ENCODE results near the gene TM4SF18. TPM values are rescaled to one million over a fixed set of nuclear protein-coding genes. Genes with fewer than 3 reads are reported as not detected.

The TM4SF18 gene
- total RNA-seq, 1 experiment from 2014 or later = 10.4 TPM

DNA sequence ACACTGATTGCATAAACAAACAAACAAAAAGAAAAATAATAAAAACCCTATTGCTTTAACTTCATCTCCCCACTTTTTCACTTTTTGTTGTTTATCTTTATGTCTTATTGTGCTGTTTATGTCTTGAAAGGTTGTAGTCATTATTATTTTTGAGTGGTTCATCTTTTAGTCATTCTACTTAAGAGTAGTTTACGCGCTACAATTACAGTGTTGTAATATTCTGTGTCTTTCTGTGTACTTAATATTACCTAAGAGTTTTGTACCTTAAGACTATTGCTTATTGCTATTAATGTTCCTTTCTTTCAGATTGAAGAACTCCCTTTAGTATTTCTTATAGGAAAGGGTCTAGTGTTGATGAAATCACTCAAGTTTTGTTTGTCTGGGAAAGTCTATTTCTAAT, 28.1 kb downstream of the TM4SF18 start:
- Histone ChIP-seq H3K4me1 (replicated peaks) (peaks cover 19% of the 10 kb centered on the region), H3K36me3 (no peaks in the 10 kb centered on the region), H3K27ac (no peak overlapping the region), H3K9me3 (replicated peaks) (no peaks in the 10 kb centered on the region), H3K4me3 (no peak overlapping the region), H3K27me3 (replicated peaks) (no peaks in the 10 kb centered on the region; the same call in 1 of the 2 replicates)
- DNase-seq (ENCODE audit: low read depth in 1 of 2, low spot score in 2 of 2) = no peak

DNA sequence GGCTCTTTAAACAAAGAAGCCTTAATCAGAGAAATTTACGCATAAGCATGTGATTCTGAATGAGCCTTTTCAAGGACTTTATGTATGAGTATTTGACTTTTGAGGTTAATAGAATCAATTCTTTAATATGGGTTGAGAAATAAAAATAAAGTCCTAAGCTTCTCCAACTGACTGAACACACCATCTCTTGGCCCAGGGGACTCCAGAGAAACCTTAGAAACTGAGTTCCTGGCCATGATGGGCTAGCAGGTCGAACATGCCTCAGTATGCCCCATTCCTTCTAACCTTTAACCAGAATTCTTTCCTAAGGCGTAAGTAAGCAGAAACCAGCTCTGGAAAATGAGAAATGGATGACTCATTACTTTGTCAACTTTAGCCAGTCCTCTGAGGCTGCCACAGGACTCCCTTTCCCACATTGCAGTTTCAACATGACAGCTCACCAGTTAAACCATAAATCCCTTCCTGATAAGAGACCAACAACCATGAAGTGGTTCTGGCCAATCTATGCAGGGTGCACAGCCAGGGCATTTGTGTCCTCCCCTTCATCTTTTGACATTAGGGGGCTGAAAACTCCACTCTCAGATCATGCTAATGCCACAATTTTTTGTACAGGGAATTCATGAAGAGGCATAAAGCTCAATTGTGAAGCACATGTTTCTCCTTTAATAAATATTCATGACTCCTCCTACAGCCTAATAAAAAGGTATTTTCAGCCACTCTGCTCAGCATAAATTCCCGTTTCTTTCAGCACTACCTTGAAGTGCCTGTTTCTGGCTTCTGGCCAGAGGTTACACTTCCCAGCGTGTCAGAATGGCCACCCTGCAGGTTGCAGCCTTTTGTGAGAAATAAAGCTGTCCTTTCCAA, 33.3 kb downstream of the TM4SF18 start:
- peak overlapping the region; percentile 62 for H3K27ac ChIP-seq
- H3K4me3 ChIP-seq = no peak overlapping the region
- peak; percentile 68 to 81 for DNase-seq (ENCODE audit: low read depth in 1 of 2, low spot score in 2 of 2)
- H3K36me3 ChIP-seq = no peaks in the 10 kb centered on the region
- no peaks in the 10 kb centered on the region for H3K9me3 ChIP-seq (replicated peaks)
- no peaks in the 10 kb centered on the region; the same call in 1 of the 2 replicates for H3K27me3 ChIP-seq (replicated peaks)
- H3K4me1 ChIP-seq (replicated peaks) = peaks cover 25% of the 10 kb centered on the region

- Histone ChIP-seq H3K4me3 (no peak overlapping the region), H3K27me3 (replicated peaks) (no peaks in the 10 kb centered on the region; the same call in 1 of the 2 replicates), H3K9me3 (replicated peaks) (no peaks in the 10 kb centered on the region), H3K4me1 (replicated peaks) (peaks cover 25% of the 10 kb centered on the region), H3K36me3 (no peaks in the 10 kb centered on the region), H3K27ac (no peak overlapping the region)
- DNase-seq (ENCODE audit: low read depth in 1 of 2, low spot score in 2 of 2) = no peak
These were observed 36.5 kb downstream of the TM4SF18 start for GRCh38 chr3:149296972-149297371.

- Histone ChIP-seq H3K9me3 (replicated peaks) (no peaks in the 10 kb centered on the region), H3K4me3 (no peak overlapping the region), H3K4me1 (replicated peaks) (no peaks in the 10 kb centered on the region; the same call in 1 of the 2 replicates), H3K27ac (no peak overlapping the region), H3K27me3 (replicated peaks) (no peaks in the 10 kb centered on the region), H3K36me3 (no peaks in the 10 kb centered on the region)
- no peak for DNase-seq (ENCODE audit: low read depth in 1 of 2, low spot score in 2 of 2)
These were observed 40.8 kb downstream of the TM4SF18 start for GRCh38 chr3:149292666-149293065.

DNA sequence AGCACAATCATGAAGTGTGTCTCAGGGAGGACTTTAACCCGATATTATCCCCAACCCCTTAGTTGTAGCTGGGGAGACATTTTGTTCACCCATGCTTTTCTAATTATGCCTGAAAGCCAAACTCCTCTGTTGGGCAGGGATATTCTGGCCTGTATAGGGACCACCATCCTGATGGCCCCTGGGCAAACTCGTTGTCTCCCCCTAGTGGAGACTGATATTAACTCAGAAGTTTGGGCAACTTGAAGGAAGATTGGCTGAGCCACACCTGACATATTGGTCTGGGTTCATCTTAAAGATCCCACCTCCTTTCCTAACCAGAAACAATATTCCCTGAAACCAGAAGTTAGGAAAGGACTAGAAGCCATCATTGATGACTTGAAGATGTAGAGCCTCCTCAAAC, 42.3 kb downstream of the TM4SF18 start:
- Histone ChIP-seq H3K9me3 (replicated peaks) (no peaks in the 10 kb centered on the region), H3K4me1 (replicated peaks) (no peaks in the 10 kb centered on the region), H3K27me3 (replicated peaks) (no peaks in the 10 kb centered on the region), H3K27ac (no peak overlapping the region), H3K36me3 (no peaks in the 10 kb centered on the region), H3K4me3 (no peak overlapping the region)
- DNase-seq (ENCODE audit: low read depth in 1 of 2, low spot score in 2 of 2) = no peak

DNA sequence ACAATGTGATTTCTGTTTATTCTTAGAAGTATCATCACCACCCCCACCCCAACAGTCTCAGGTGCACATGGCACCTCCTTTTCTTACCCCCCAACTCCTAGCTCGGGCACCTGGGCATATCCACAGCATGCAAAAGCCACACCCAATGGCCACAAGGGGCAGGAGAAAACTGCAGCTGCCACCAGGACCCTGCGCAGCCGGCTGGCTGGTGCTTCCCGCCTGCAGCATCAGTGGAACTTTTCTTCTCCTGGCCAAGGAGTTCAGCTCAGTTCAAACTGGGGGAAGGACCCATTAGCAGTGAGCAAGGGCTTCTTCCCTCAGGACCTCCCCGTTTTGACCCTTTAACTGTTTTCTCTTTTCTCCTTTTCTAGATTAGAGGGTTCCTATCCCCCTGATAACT, 44.8 kb downstream of the TM4SF18 start:
- Histone ChIP-seq H3K4me3 (no peak overlapping the region), H3K36me3 (no peaks in the 10 kb centered on the region), H3K4me1 (replicated peaks) (no peaks in the 10 kb centered on the region), H3K27me3 (replicated peaks) (no peaks in the 10 kb centered on the region), H3K27ac (no peak overlapping the region), H3K9me3 (replicated peaks) (no peaks in the 10 kb centered on the region)
- no peak for DNase-seq (ENCODE audit: low read depth in 1 of 2, low spot score in 2 of 2)

GRCh38 chr3:149284034-149284433, 49.4 kb downstream of the TM4SF18 start:
- H3K4me3 ChIP-seq = no peak overlapping the region
- H3K27ac ChIP-seq = no peak overlapping the region
- H3K4me1 ChIP-seq (replicated peaks) = no peaks in the 10 kb centered on the region
- no peaks in the 10 kb centered on the region for H3K36me3 ChIP-seq
- H3K9me3 ChIP-seq (replicated peaks) = no peaks in the 10 kb centered on the region
- DNase-seq (ENCODE audit: low read depth in 1 of 2, low spot score in 2 of 2) = no peak
- H3K27me3 ChIP-seq (replicated peaks) = no peaks in the 10 kb centered on the region

DNA sequence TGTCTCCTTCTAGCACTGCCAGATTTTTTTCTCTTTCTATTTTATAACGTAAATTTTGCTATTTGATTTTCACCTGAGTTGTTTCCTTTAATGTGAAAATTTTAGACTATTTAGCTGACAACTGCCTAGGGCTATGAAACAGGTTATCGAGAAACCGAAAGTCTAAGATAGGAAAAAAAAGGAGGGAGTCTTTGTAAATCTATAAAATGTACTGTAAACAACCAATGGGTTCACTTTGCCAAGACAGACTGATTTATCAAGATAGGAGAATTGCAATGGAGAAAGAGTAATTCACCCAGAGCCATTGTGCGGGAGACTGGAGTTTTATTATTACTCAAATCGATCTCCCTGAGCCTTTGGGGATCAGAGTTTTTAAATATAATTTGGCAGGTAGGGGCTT, 50.0 kb downstream of the TM4SF18 start:
- no peaks in the 10 kb centered on the region for H3K9me3 ChIP-seq (replicated peaks)
- H3K36me3 ChIP-seq = no peaks in the 10 kb centered on the region
- H3K4me3 ChIP-seq = no peak overlapping the region
- H3K27me3 ChIP-seq (replicated peaks) = no peaks in the 10 kb centered on the region
- H3K4me1 ChIP-seq (replicated peaks) = no peaks in the 10 kb centered on the region
- DNase-seq (ENCODE audit: low read depth in 1 of 2, low spot score in 2 of 2) = no peak
- no peak overlapping the region for H3K27ac ChIP-seq

DNA sequence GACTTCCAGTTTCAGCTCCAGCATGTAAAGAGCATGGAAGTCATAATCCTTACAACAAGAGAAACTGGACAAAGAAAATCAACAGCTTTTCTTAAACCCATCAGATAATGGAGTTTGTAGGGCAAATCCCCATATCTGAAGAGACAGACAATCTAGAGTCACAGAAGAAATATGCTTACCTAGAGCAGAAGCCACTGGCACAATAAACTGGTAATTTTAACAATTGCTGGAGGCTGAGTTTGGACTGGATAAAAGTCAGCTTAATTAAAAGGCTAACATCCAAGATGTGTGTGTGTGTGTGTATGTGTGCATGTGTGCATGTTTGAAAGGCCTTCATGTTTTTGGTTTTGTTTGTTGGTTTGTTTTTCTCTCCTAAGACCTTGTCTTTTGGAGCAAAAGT, 50.6 kb downstream of the TM4SF18 start:
- no peak for DNase-seq (ENCODE audit: low read depth in 1 of 2, low spot score in 2 of 2)
- no peak overlapping the region for H3K27ac ChIP-seq
- H3K27me3 ChIP-seq (replicated peaks) = no peaks in the 10 kb centered on the region
- H3K4me1 ChIP-seq (replicated peaks) = peaks cover 3% of the 10 kb centered on the region
- no peak overlapping the region for H3K4me3 ChIP-seq
- no peaks in the 10 kb centered on the region for H3K9me3 ChIP-seq (replicated peaks)
- H3K36me3 ChIP-seq = no peaks in the 10 kb centered on the region

GRCh38 chr3:149282322-149282721, 51.1 kb downstream of the TM4SF18 start:
- Histone ChIP-seq H3K9me3 (replicated peaks) (no peaks in the 10 kb centered on the region), H3K27me3 (replicated peaks) (no peaks in the 10 kb centered on the region), H3K4me3 (no peak overlapping the region), H3K27ac (no peak overlapping the region), H3K36me3 (no peaks in the 10 kb centered on the region), H3K4me1 (replicated peaks) (peaks cover 8% of the 10 kb centered on the region)
- DNase-seq (ENCODE audit: low read depth in 1 of 2, low spot score in 2 of 2) = no peak

DNA sequence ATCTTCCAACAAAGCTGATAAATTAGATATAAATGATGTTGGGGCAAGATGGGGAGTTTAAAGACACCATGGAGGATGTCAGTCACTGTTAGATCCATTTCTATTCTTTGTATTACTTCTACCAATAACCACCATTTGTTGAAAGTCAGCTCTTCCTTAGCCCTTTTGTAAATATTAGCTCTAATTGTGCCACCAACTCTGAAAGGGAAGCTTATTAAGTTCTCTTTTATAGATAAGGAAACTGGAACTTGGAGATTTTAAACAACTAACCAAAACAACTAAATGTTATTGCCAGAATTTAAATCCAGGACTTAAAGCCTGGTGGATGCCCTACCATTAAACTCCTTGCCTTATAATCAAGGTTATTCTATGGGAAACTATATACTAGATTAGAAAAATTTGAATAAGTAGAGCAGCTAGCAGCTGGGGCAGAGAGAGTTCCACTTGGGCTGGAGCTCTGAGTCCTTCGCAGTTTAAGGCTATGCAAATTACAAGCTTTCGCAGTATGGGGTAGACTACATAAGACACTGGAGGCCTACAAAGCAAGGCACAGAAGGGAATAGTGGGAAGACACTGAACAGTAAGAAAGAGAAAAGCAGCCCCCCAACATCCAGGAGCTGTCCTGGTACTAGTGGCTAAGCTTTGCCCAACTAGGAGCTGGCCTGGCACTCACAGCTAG, 52.6 kb downstream of the TM4SF18 start:
- no peaks in the 10 kb centered on the region for H3K9me3 ChIP-seq (replicated peaks)
- H3K4me1 ChIP-seq (replicated peaks) = peaks cover 12% of the 10 kb centered on the region
- H3K27ac ChIP-seq = no peak overlapping the region
- no peak for DNase-seq (ENCODE audit: low read depth in 1 of 2, low spot score in 2 of 2)
- no peaks in the 10 kb centered on the region for H3K27me3 ChIP-seq (replicated peaks)
- H3K36me3 ChIP-seq = no peaks in the 10 kb centered on the region
- no peak overlapping the region for H3K4me3 ChIP-seq

DNA sequence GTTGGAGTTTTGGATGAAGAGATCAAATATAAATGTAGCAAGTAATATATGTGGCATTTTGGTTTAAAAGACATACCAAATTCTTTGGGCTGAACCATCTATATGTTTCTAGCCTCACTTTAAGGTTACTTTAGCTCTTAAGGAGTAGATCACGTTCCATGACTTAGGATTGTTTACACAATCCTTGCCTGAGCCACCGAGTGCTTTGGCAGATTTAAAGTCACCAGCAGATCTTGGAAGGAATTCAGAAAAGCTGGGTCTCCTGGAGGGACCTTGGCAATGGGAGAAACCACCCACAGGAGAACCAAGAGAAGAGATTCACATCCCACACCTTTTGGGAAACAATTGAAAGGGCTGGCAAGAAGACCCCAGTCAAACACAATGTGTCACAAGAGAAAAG, 54.5 kb downstream of the TM4SF18 start:
- no peak overlapping the region for H3K27ac ChIP-seq
- no peaks in the 10 kb centered on the region for H3K27me3 ChIP-seq (replicated peaks)
- no peaks in the 10 kb centered on the region for H3K36me3 ChIP-seq
- no peak overlapping the region for H3K4me3 ChIP-seq
- no peaks in the 10 kb centered on the region for H3K9me3 ChIP-seq (replicated peaks)
- peaks cover 12% of the 10 kb centered on the region for H3K4me1 ChIP-seq (replicated peaks)
- no peak for DNase-seq (ENCODE audit: low read depth in 1 of 2, low spot score in 2 of 2)

GRCh38 chr3:149277331-149277813, 56.1 kb downstream of the TM4SF18 start:
- Histone ChIP-seq H3K9me3 (replicated peaks) (no peaks in the 10 kb centered on the region), H3K27ac (peak overlapping the region; percentile 58), H3K36me3 (no peaks in the 10 kb centered on the region), H3K4me1 (replicated peaks) (peaks cover 12% of the 10 kb centered on the region), H3K27me3 (replicated peaks) (no peaks in the 10 kb centered on the region), H3K4me3 (no peak overlapping the region)
- DNase-seq (ENCODE audit: low read depth in 1 of 2, low spot score in 2 of 2) = peak; percentile 53 to 66

- no peaks in the 10 kb centered on the region for H3K9me3 ChIP-seq (replicated peaks)
- H3K27me3 ChIP-seq (replicated peaks) = no peaks in the 10 kb centered on the region
- no peak for DNase-seq (ENCODE audit: low read depth in 1 of 2, low spot score in 2 of 2)
- no peak overlapping the region for H3K4me3 ChIP-seq
- H3K36me3 ChIP-seq = no peaks in the 10 kb centered on the region
- H3K4me1 ChIP-seq (replicated peaks) = peaks cover 12% of the 10 kb centered on the region
- no peak overlapping the region for H3K27ac ChIP-seq
These were observed 56.8 kb downstream of the TM4SF18 start for GRCh38 chr3:149276619-149277018.

All from SJSA1 (cell line).